Karpas-422 (cell line): ENCODE results near the gene GLS2. TPM values are rescaled to one million over a fixed set of nuclear protein-coding genes. Genes with fewer than 3 reads are reported as not detected.
"Not testable (repeated sequence)": the region's sequence is repeated elsewhere in the genome, so short reads cannot be mapped to it uniquely, and the experiment has no call there.

Experiments used
- DNase-seq: peaks from one replicate; pipeline ENCODE4 v3.0.0-alpha.2; 2015
- H2AFZ ChIP-seq: fragments of 200-600 bp; sonication (generic); 2 replicates; pipeline ENCODE4 v1.6.1; 2014; ENCODE audit warnings: antibody characterized with exemption, low read length, mixed read lengths
- H3K27ac ChIP-seq: fragments of 200-600 bp; sonication (generic); 2 replicates; pipeline ENCODE4 v1.5.1; 2014; ENCODE audit warnings: mild to moderate bottlenecking, low read length, moderate library complexity
- H3K27me3 ChIP-seq: fragments of 200-600 bp; sonication (generic); 2 replicates; pipeline ENCODE4 v1.6.1; 2014; ENCODE audit warnings: low read length, mixed read lengths
- H3K36me3 ChIP-seq: fragments of 200-600 bp; sonication (generic); 2 replicates; pipeline ENCODE4 v1.6.1; 2014; ENCODE audit warnings: low read length, mixed read lengths; ENCODE audit not compliant: insufficient read depth
- H3K4me1 ChIP-seq: fragments of 200-600 bp; sonication (generic); 2 replicates; pipeline ENCODE4 v1.6.1; 2014; ENCODE audit warnings: mild to moderate bottlenecking, low read length, mixed read lengths
- H3K4me2 ChIP-seq: fragments of 200-600 bp; sonication (generic); 2 replicates; pipeline ENCODE4 v1.6.1; 2014; ENCODE audit warnings: low read length, low read depth, mild to moderate bottlenecking; ENCODE audit not compliant: poor library complexity, severe bottlenecking
- H3K4me3 ChIP-seq: fragments of 200-600 bp; sonication (generic); 2 replicates; pipeline ENCODE4 v1.5.1; 2014; ENCODE audit warnings: mild to moderate bottlenecking, antibody characterized with exemption, low read length, mixed read lengths
- H3K79me2 ChIP-seq: fragments of 200-600 bp; sonication (generic); 2 replicates; pipeline ENCODE4 v1.6.1; 2014; ENCODE audit warnings: mild to moderate bottlenecking, low read length, mixed read lengths
- H3K9ac ChIP-seq: fragments of 200-600 bp; sonication (generic); 2 replicates; pipeline ENCODE4 v1.6.0; 2014; ENCODE audit warnings: low read length
- H3K9me2 ChIP-seq: fragments of 200-600 bp; sonication (generic), shearing (Covaris generic); replicated peaks from 2 replicates; pipeline ENCODE4 v1.6.0; 2014; ENCODE audit warnings: mild to moderate bottlenecking, low read length, moderate library complexity; ENCODE audit not compliant: insufficient read depth
- H3K9me3 ChIP-seq: fragments of 300-700, 200-600 bp; sonication (generic); 2 replicates; pipeline ENCODE4 v1.6.1; 2014; ENCODE audit warnings: low read length, mixed read lengths
- H4K20me1 ChIP-seq: fragments of 200-600 bp; sonication (generic); 2 replicates; pipeline ENCODE4 v1.6.1; 2014; ENCODE audit warnings: mild to moderate bottlenecking, antibody characterized with exemption, low read length, low read depth; ENCODE audit not compliant: insufficient read depth
- total RNA-seq: library from RNA; depleted of rRNA; stranded (reverse); fragments of >200 nt; shearing (Covaris generic); gene quantifications from 2 replicates; pipeline ENCODE4 v1.2.3, GENCODE V29; 2014; ENCODE audit warnings: low replicate concordance

GLS2 gene
- total RNA-seq, 1 experiment from 2014 or later = not detected

DNA sequence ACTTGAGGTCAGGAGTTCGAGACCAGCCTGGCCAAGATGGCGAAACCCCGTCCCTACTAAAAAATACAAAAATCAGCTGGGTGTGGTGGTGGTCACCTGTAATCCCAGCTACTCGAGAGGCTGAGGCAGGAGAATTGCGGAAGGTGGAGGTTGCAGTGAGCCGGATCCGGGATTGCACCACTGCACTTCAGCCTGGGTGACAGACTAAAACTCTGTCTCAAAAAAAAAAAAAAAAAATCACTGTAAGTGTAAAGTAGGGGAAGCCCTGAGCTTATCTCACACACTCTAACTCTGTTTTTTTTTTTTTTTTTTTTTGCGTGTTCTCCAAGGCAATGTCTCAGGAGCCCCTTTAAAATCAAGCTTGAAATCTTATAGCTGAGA, 33.2 kb upstream of the GLS2 start:
- H3K27ac ChIP-seq = no peak overlapping the region
- H3K9me3 ChIP-seq = no peaks in the 10 kb centered on the region
- peak overlapping the region; percentile 32; the same call in 1 of the 2 replicates for H3K4me3 ChIP-seq
- no peaks in the 10 kb centered on the region for H3K4me1 ChIP-seq
- H3K79me2 ChIP-seq = no peaks in the 10 kb centered on the region
- H3K4me2 ChIP-seq = peak overlapping the region; percentile 28
- H2AFZ ChIP-seq = no peak overlapping the region
- H3K36me3 ChIP-seq = no peaks in the 10 kb centered on the region
- H3K27me3 ChIP-seq = no peaks in the 10 kb centered on the region
- no peaks in the 10 kb centered on the region for H3K9me2 ChIP-seq
- H3K9ac ChIP-seq = no peak overlapping the region
- no peaks in the 10 kb centered on the region for H4K20me1 ChIP-seq
- no peak for DNase-seq

DNA sequence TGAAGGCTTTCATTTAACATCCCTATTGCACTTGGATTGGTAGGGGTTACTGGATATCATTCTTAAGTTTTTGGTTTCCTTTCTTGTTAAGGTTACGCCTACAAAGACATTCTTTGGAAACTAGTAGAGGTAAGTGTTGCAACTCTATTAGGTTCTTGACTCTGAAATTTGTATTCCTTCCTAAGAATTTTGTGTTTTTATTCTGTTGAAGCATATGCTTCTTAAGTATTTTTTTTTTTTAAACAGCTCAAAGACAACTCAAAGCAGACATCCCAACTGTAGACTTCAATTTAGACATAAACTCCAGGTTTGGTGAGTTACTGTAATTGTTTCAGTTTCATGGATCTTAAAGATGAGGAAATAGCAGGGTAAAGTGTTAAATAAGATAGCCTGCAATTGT, 32.5 kb upstream of the GLS2 start:
- no peak overlapping the region for H3K4me2 ChIP-seq
- H3K79me2 ChIP-seq = no peaks in the 10 kb centered on the region
- no peaks in the 10 kb centered on the region for H4K20me1 ChIP-seq
- no peaks in the 10 kb centered on the region for H3K9me3 ChIP-seq
- H2AFZ ChIP-seq = no peak overlapping the region
- H3K27me3 ChIP-seq = no peaks in the 10 kb centered on the region
- H3K36me3 ChIP-seq = no peaks in the 10 kb centered on the region
- H3K4me1 ChIP-seq = no peaks in the 10 kb centered on the region
- DNase-seq = no peak
- H3K9me2 ChIP-seq = no peaks in the 10 kb centered on the region
- no peak overlapping the region for H3K27ac ChIP-seq
- H3K9ac ChIP-seq = no peak overlapping the region
- no peak overlapping the region for H3K4me3 ChIP-seq

DNA sequence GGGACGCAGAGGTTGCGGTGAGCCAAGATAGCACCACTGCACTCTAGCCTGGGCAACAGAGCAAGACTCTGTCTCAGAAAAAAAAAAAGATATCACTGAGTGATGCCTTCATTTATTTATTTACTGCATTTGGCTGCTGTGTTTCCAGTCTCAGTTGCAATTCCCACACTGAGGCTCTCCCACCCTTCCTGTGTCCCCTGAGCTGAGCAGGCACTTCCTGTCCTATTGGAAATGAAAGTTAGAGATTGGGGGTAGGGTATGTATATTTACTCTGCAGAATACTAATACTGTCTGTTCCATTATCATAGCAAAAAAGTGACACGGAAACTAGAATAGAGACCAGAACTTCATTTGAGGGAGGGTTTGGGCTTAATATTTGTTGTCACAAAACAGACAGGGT, 32.1 kb upstream of the GLS2 start:
- Histone ChIP-seq H3K9me3 (no peaks in the 10 kb centered on the region), H3K36me3 (no peaks in the 10 kb centered on the region), H3K27ac (no peak overlapping the region), H2AFZ (no peak overlapping the region), H3K9me2 (no peaks in the 10 kb centered on the region), H3K4me3 (no peak overlapping the region), H3K4me1 (no peaks in the 10 kb centered on the region), H4K20me1 (no peaks in the 10 kb centered on the region), H3K9ac (no peak overlapping the region), H3K27me3 (no peaks in the 10 kb centered on the region), H3K4me2 (no peak overlapping the region), H3K79me2 (no peaks in the 10 kb centered on the region)
- DNase-seq = no peak

DNA sequence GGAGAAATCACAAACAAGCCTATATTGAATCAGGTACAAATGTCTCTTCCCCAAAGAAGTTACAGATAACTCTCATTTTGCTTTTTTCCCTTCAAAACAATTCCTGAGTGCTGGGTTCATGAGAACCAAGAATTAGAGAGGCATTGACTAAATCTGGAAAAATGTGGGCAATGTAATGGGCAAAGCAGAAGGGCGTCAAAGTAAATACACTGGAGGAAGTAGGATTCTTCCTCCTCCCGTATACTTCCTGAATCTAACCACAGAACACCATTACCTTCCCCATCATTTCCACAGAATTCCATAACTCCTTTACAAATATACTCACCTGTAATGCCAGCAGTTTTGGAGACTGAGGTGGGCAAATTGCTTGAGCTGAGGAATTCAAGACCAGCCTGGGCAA, 30.6 kb upstream of the GLS2 start:
- H3K4me2 ChIP-seq = no peak overlapping the region
- H3K9me3 ChIP-seq = no peaks in the 10 kb centered on the region
- no peak overlapping the region for H3K27ac ChIP-seq
- DNase-seq = no peak
- H3K9me2 ChIP-seq = no peaks in the 10 kb centered on the region
- no peak overlapping the region for H2AFZ ChIP-seq
- H3K4me3 ChIP-seq = no peak overlapping the region
- no peaks in the 10 kb centered on the region for H3K36me3 ChIP-seq
- H3K4me1 ChIP-seq = no peaks in the 10 kb centered on the region
- no peak overlapping the region for H3K9ac ChIP-seq
- H4K20me1 ChIP-seq = no peaks in the 10 kb centered on the region
- H3K79me2 ChIP-seq = no peaks in the 10 kb centered on the region
- no peaks in the 10 kb centered on the region for H3K27me3 ChIP-seq

DNA sequence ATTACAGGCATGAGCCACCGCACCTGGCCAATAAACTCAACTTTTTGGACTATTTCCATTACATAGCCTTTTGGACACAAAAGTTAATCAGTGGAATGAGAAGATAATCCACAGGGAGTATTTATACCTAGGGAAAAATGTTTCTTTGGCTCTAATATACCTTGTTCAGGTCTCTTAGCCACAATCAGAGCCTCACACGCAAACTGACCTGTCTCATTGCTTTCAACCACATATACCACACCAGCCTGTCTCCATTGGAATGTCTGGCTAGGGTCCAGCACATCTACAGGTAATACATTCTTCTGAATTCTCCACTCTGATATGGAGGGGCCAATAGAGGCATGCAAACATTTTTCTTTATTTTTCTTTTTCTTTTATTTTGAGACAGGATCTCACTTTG, 29.9 kb upstream of the GLS2 start:
- Histone ChIP-seq H3K36me3 (no peaks in the 10 kb centered on the region), H3K9me3 (no peaks in the 10 kb centered on the region), H3K4me1 (no peaks in the 10 kb centered on the region), H2AFZ (no peak overlapping the region), H3K27me3 (no peaks in the 10 kb centered on the region), H3K27ac (no peak overlapping the region), H3K9me2 (no peaks in the 10 kb centered on the region), H3K4me3 (no peak overlapping the region), H3K9ac (no peak overlapping the region), H3K79me2 (no peaks in the 10 kb centered on the region), H4K20me1 (no peaks in the 10 kb centered on the region), H3K4me2 (no peak overlapping the region)
- DNase-seq = no peak

DNA sequence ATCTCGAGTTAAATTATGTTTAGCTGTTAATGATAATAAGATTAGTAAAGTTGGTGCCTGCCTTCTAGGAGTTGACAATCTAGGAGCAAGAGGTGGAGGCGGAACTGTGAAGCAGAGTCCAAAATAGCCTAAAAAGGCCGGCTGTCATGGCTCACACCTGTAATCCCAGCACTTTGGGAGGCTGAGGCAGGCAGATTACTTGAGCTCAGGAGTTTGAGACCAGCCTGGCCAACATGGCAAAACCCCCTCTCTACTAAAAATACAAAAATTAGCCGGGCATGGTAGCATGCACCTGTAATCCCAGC, 26.0 kb upstream of the GLS2 start:
- H2AFZ ChIP-seq = not testable (repeated sequence)

DNA sequence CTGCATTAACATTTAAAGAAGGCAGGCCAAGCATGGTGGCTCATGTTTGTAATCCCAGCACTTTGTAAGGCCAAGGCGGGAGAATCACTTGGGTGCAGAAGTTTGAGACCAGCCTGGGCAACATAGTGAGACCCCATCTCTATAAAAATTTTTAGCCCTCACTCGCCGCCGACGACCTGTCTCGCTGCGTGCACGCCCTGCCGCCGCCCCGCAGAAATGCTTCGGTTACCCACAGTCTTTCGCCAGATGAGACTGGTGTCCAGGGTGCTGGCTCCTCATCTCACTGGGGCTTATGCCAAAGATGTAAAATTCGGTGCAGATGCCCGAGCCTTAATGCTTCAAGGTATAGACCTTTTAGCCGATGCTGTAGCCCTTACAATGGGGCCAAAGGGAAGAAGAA, 22.8 kb upstream of the GLS2 start:
- no peak overlapping the region for H3K27ac ChIP-seq
- no peak overlapping the region for H2AFZ ChIP-seq
- no peak overlapping the region for H3K4me3 ChIP-seq
- no peak overlapping the region for H3K4me2 ChIP-seq
- H3K27me3 ChIP-seq = no peaks in the 10 kb centered on the region
- H3K36me3 ChIP-seq = no peaks in the 10 kb centered on the region
- no peaks in the 10 kb centered on the region for H3K4me1 ChIP-seq
- H3K79me2 ChIP-seq = no peaks in the 10 kb centered on the region
- H3K9me2 ChIP-seq = no peaks in the 10 kb centered on the region
- no peak overlapping the region for H3K9ac ChIP-seq
- H4K20me1 ChIP-seq = no peaks in the 10 kb centered on the region
- H3K9me3 ChIP-seq = no peaks in the 10 kb centered on the region
- DNase-seq = no peak

More for the DNA sequence above, 26.0 kb upstream of the GLS2 start:
- not testable (repeated sequence) for H3K4me2 ChIP-seq, H3K9me2 ChIP-seq, H3K9ac ChIP-seq, H3K27me3 ChIP-seq, H3K4me1 ChIP-seq, H4K20me1 ChIP-seq, H3K9me3 ChIP-seq, H3K27ac ChIP-seq, H3K79me2 ChIP-seq, H3K36me3 ChIP-seq, H3K4me3 ChIP-seq, DNase-seq

DNA sequence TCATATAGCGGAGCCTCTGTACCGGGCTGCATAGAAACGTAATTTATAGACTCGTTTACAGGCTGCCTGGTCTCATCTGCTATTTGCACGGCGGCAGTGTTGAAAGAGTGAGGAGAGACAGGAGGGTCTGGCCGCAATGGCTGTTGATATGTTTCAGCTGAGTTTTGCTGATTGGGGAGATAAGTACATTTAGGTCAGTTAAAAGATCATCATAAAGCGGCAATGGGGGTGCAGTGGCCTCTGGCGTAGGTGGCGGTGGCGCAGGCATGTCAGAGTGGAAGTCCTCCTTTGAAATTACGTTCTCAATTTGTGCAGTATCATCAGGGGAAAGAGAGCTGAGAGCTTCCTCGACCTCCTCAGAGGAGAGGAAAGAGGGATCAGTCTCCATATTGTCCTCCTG, 11.9 kb upstream of the GLS2 start:
- not testable (repeated sequence) for H2AFZ ChIP-seq, H3K36me3 ChIP-seq, H3K9me2 ChIP-seq, H4K20me1 ChIP-seq, H3K79me2 ChIP-seq, H3K4me1 ChIP-seq, H3K9ac ChIP-seq, H3K4me3 ChIP-seq, H3K4me2 ChIP-seq, H3K27ac ChIP-seq, H3K9me3 ChIP-seq, H3K27me3 ChIP-seq
- peak; percentile 2 for DNase-seq

DNA sequence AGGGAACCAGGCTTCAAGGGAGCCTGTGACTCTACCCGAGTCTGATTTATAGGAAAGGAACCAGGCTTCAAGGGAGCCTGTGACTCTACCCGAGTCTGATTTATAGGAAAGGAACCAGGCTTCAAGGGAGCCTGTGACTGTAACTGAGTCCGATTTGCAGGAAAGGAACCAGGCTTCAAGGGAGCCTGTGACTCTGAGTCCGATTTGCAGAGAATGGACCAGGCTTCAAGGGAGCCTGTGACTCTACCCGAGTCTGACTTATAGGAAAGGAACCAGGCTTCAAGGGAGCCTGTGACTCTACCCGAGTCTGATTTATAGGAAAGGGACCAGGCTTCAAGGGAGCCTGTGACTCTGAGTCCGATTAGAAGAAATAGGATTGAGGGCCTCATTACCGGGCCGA, 11.5 kb upstream of the GLS2 start:
- H3K9me2 ChIP-seq, H3K36me3 ChIP-seq, H3K4me1 ChIP-seq, H4K20me1 ChIP-seq, H3K9ac ChIP-seq, H3K27ac ChIP-seq, H3K79me2 ChIP-seq, H3K27me3 ChIP-seq, H3K4me3 ChIP-seq, H3K4me2 ChIP-seq, H2AFZ ChIP-seq, H3K9me3 ChIP-seq: not testable (repeated sequence)
- peak; percentile 14 for DNase-seq
